ENCODE results near the gene ZNF837.

- TF ChIP-seq POLR2A (IDR thresholded peaks at IDR 0.05; ENCODE audit: low read depth, low read length) (no peak), POLR2AphosphoS5 (IDR thresholded peaks at IDR 0.05; ENCODE audit: low read depth, low read length) (no peak)
Observed at GRCh38 chr19:58396691-58397532, 16.1 kb upstream of the ZNF837 start.

Data from GM12892 (cell line).